GM18873 (cell line): ENCODE measurements around the gene MAGEB18.

ENCODE experiments used
- ATAC-seq: cut with Tn5 transposase; IDR thresholded peaks from one replicate; pipeline ENCODE4 v1.9.1; 2021; ENCODE audit warnings: mild to moderate bottlenecking, moderate library complexity, moderate number of reproducible peaks; ENCODE audit not compliant: unreplicated experiment, low FRiP score

The MAGEB18 gene

DNA sequence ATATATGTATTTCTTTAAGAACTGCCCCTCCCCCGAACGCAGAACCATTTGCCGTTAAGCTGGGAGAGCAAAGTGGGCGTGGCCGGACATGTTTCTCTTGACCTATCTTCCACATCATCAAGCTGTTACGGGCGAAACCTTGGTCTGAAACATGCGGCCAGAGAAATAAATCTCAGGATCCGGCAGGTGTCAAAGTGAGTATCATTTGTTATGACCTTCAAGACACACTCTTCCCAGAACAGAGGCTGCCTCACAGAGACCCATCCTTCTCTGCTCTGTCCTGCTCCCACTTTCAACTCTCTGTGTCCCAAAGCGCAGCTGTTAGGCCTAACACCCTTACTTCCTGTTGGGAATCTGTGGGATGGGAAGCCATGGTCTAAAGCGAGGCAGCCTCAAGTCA lies at the start of gene MAGEB18:
TSS of gene MAGEB18 (plus strand) at position 70 of the 400 bp plus-strand sequence. CDS start 643 bp downstream, outside the sequence.
- no peak for ATAC-seq

DNA sequence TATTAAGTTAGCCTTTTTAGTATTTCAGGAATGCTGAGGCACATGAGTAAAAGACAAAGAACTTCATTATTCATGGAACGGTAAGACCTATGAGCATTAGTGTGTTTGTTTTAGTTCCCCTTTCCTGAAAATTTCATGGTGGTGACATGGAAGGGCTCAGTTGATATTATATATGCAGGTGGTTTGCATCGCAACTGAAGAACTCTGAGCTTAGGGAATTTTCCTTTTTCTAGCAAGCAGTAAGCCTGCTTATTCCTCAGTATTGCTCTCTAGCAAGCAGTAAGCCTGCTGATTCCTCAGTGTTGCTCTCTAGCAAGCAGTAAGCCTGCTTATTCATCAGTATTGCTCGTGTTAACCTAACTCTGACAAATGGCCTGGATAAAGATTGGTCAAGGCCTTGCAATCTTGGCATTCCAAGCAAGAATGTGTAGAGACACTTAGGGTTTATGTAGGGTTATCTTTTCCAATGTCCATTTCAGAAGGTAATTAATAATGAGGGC lies 37.7 kb upstream of the MAGEB18 start:
- ATAC-seq = no peak

DNA sequence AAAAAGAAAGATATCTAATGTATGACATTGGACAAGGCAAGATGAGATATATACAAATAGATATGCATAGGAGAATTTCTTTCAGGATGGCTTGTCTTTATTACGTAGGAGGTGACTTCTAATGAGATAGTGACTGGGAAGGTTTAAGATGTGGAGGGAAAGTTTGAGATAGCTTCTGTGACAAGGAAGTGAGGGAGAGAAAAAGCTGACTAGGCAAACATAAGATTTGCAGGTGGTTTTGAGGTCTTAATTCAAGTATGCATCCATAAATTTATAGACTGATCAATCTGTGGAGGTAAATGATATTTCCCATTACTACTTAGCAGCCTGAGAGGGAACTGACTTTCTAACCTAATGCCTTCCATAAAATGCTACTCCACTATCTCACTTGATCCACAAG lies 29.0 kb upstream of the MAGEB18 start:
- no peak for ATAC-seq

DNA sequence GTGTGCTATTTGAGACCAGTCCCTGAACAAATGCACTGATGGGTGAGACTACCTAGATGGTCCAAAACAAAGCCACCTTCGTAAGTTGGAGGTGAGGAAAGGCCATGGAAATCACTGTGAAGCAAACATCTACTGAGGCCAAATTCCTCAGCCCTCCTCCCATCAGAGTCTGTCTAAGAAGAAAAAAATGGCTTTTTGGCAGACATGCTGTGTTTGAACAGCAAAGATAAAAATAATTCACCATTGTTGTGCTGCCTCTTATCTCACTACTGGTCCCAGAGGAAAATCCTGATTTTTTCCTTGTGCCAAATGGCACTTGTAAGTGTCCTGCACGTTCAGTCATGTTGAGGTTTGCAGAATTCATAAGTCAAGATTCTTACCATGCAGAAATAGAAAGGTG lies 7.9 kb downstream of the MAGEB18 start:
- ATAC-seq = no peak

DNA sequence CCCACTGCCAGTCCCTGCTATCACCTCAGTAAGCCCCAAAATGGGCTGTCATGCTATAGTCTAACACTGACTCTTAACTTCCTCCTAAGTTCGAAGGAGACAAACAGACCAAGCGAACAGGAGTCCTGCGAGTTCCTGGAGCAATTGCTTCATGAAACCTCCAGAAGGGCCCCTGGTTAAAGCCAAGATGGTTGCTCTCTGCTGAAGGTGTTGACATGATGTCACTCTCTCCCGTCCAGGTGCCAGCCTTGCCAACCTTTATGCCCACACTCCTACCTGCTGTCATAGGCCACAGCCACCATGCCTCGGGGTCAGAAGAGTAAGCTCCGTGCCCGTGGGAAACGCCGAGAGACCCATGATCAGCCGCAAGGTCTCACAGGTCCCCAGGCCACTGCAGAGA lies 22.2 kb downstream of the MAGEB18 start, which contains the start of gene MAGEB6B:
TSS of gene MAGEB6B (plus strand) at position 301 of the 400 bp plus-strand sequence. CDS start at position 301, 0 bp downstream.
- no peak for ATAC-seq
